OCI-LY7 (cell line): Measurements from ENCODE around the gene BTC. TPM values are rescaled to one million over a fixed set of nuclear protein-coding genes. Genes with fewer than 3 reads are reported as not detected.
A peak's percentile ranks its signal among the peaks of the same experiment; 100 is the strongest.

Experiments used
- BruUV-seq: library from RNA; stranded (reverse); fragments of 400-500 nt; replicated peaks from 2 replicates; lab custom pipeline; 2021; lab: Mats Ljungman, UMichigan
- CTCF ChIA-PET: fragments of 300-600 bp; sonication (Branson Sonifier 250); formaldehyde crosslinking; loops from one replicate; lab custom pipeline; 2022; ENCODE audit warnings: antibody characterized with exemption; ENCODE audit not compliant: unreplicated experiment; lab: Charles Lee
- POLR2A ChIA-PET: fragments of 300-600 bp; sonication (Branson Sonifier 250); formaldehyde crosslinking; loops from one replicate; lab custom pipeline; 2022; ENCODE audit warnings: antibody characterized with exemption; lab: Charles Lee
- DNase-seq: peaks from one replicate; pipeline ENCODE4 v3.0.0-alpha.2; 2015; ENCODE audit warnings: low spot score
- H2AFZ ChIP-seq: fragments of 200-600 bp; sonication (generic), shearing (Covaris generic); 2 replicates; pipeline ENCODE4 v1.6.1; 2014; ENCODE audit warnings: mild to moderate bottlenecking, antibody characterized with exemption, low read length, moderate library complexity
- H3K27ac ChIP-seq: fragments of 200-600 bp; sonication (generic); 2 replicates; pipeline ENCODE4 v1.5.1; 2014; ENCODE audit warnings: mixed run types, low read depth, mild to moderate bottlenecking, moderate library complexity, low read length, inconsistent platforms; ENCODE audit not compliant: poor library complexity, severe bottlenecking
- H3K36me3 ChIP-seq: fragments of 200-600 bp; sonication (generic); 2 replicates; pipeline ENCODE4 v1.6.1; 2014; ENCODE audit warnings: mild to moderate bottlenecking, antibody characterized with exemption, low read length, moderate library complexity, mixed read lengths; ENCODE audit not compliant: insufficient read depth
- H3K4me1 ChIP-seq: fragments of 200-600 bp; sonication (generic); 2 replicates; pipeline ENCODE4 v1.5.1; 2014; ENCODE audit warnings: mild to moderate bottlenecking, low read length; ENCODE audit not compliant: insufficient read depth, poor library complexity, severe bottlenecking
- H3K4me2 ChIP-seq: fragments of 200-600 bp; sonication (generic); 2 replicates; pipeline ENCODE4 v1.6.1; 2014; ENCODE audit warnings: mild to moderate bottlenecking, low read length
- H3K4me3 ChIP-seq: fragments of 200-600 bp; sonication (generic); 2 replicates; pipeline ENCODE4 v1.5.1; 2014; ENCODE audit warnings: mild to moderate bottlenecking, low read depth, low read length; ENCODE audit not compliant: poor library complexity, severe bottlenecking
- H3K79me2 ChIP-seq: fragments of 200-600 bp; sonication (generic); 2 replicates; pipeline ENCODE4 v1.6.1; 2016; ENCODE audit warnings: low read depth, mild to moderate bottlenecking, low read length, moderate library complexity, mixed read lengths; ENCODE audit not compliant: insufficient read depth
- H3K9me2 ChIP-seq: fragments of 200-600 bp; sonication (generic); 2 replicates; pipeline ENCODE4 v1.6.1; 2016; ENCODE audit warnings: mild to moderate bottlenecking, low read length, mixed read lengths; ENCODE audit not compliant: insufficient read depth
- H3K9me3 ChIP-seq: fragments of 200-600 bp; sonication (generic); 2 replicates; pipeline ENCODE4 v1.6.1; 2014; ENCODE audit warnings: mild to moderate bottlenecking, mixed run types, low read length, mixed read lengths
- H4K20me1 ChIP-seq: fragments of 200-600 bp; sonication (generic); 2 replicates; pipeline ENCODE4 v1.6.1; 2014; ENCODE audit warnings: mild to moderate bottlenecking, antibody characterized with exemption, low read length, moderate library complexity, mixed read lengths; ENCODE audit not compliant: insufficient read depth
- EZH2phosphoT487 ChIP-seq: fragments of 200-600 bp; sonication (generic); IDR thresholded peaks from 2 replicates; pipeline ENCODE4 v1.6.1; 2018; ENCODE audit warnings: low read depth, borderline replicate concordance, mild to moderate bottlenecking, mixed run types, antibody characterized with exemption, low read length, moderate library complexity, mixed read lengths
- intact Hi-C: fragments of 100-400 bp; cut with micrococcal nuclease; formaldehyde crosslinking; loops from one replicate; pipeline ENCODE4 v1.10.0; 2022; ENCODE audit not compliant: unreplicated experiment
- total RNA-seq, 2 experiments: library from RNA; depleted of rRNA in 1 of 2; stranded (reverse); fragments of >200 nt in 1 of 2; shearing (Covaris generic) in 1 of 2; gene quantifications; 2 replicates each; pipeline ENCODE4 v1.2.3, GENCODE V29; 2014 to 2022
- TF ChIP-seq, protein P1 (sequence below): fragments of 200-600 bp; sonication (generic); conservative IDR thresholded peaks from 2 replicates; pipeline ENCODE4 v1.5.1; 2014; ENCODE audit warnings: mild to moderate bottlenecking, antibody characterized with exemption, low read length, moderate library complexity, mixed read lengths

Gene BTC
- total RNA-seq, 2 experiments from 2014 or later: not detected

DNA sequence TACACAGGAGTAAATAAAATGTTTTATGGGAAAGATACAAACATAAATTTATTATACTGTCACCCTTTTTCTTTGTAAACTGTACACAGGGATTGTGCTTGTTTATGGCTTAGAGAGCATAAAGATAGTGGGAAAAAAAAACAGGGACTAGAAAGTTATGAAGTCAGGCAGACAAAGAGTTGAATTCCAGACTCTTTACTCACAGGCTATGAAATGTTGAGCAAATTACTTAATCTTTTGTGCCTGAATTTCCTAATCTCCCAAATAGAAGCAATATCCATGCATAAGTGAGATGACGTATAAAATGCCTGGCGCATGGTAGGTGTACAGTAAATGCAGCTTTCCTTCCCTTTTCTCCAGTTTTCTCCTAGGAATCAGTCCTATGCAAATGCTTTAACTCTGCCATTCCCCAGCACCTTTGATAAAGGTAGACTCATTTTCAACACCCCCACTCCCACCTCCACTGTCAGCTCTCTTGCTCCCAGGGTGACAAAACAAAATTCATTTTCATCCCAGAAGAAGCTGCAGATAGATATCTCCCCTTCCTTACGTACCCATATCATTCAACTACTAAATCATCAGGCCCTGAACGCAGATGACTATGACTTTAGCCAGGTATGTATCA is 44.5 kb upstream of the BTC start:
- TF ChIP-seq, protein P1, sequence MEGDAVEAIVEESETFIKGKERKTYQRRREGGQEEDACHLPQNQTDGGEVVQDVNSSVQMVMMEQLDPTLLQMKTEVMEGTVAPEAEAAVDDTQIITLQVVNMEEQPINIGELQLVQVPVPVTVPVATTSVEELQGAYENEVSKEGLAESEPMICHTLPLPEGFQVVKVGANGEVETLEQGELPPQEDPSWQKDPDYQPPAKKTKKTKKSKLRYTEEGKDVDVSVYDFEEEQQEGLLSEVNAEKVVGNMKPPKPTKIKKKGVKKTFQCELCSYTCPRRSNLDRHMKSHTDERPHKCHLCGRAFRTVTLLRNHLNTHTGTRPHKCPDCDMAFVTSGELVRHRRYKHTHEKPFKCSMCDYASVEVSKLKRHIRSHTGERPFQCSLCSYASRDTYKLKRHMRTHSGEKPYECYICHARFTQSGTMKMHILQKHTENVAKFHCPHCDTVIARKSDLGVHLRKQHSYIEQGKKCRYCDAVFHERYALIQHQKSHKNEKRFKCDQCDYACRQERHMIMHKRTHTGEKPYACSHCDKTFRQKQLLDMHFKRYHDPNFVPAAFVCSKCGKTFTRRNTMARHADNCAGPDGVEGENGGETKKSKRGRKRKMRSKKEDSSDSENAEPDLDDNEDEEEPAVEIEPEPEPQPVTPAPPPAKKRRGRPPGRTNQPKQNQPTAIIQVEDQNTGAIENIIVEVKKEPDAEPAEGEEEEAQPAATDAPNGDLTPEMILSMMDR: no peak
- no peak for TF ChIP-seq EZH2phosphoT487
- ChIA-PET CTCF (no interaction called here), POLR2A (no interaction called here)
- Histone ChIP-seq H3K9me3 (no peaks in the 10 kb centered on the region), H3K79me2 (no peaks in the 10 kb centered on the region), H3K9me2 (no peaks in the 10 kb centered on the region), H2AFZ (no peak overlapping the region), H3K36me3 (no peaks in the 10 kb centered on the region), H3K4me2 (no peak overlapping the region), H4K20me1 (no peaks in the 10 kb centered on the region), H3K4me3 (no peak overlapping the region), H3K27ac (no peak overlapping the region), H3K4me1 (no peaks in the 10 kb centered on the region)
- intact Hi-C loops: no loop called here
- BruUV-seq: no TSS peak
- no peak for DNase-seq

DNA sequence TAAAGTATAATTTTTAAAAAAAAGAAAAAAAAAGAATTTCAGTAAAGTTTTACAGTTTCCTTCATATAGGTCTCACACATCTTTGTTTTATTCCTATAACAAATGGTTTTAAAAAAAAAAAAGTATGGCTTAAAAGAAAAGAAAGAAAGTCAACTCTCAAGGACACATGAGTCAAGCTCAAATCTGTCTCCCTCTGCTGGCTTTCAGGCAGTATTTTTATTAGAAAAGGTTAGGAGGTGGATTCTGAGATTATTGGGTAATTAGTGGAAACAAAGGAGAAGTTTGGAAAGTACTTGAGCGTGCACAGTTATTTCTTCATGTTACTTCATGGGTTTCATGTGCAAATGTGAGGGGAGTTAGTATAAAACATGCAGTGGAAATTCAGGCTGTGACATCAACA is 36.6 kb upstream of the BTC start:
- H3K27ac ChIP-seq: no peak overlapping the region
- H2AFZ ChIP-seq: no peak overlapping the region
- H4K20me1 ChIP-seq: no peaks in the 10 kb centered on the region
- intact Hi-C loops: no loop called here
- H3K4me2 ChIP-seq: no peak overlapping the region
- no peaks in the 10 kb centered on the region for H3K36me3 ChIP-seq
- H3K4me3 ChIP-seq: no peak overlapping the region
- ChIA-PET POLR2A (no interaction called here), CTCF (no interaction called here)
- TF ChIP-seq, protein P1: peak; percentile 61
- no peak for TF ChIP-seq EZH2phosphoT487
- H3K79me2 ChIP-seq: no peaks in the 10 kb centered on the region
- BruUV-seq: no TSS peak
- no peak for DNase-seq
- H3K9me2 ChIP-seq: no peaks in the 10 kb centered on the region
- no peaks in the 10 kb centered on the region for H3K9me3 ChIP-seq
- H3K4me1 ChIP-seq: no peaks in the 10 kb centered on the region

DNA sequence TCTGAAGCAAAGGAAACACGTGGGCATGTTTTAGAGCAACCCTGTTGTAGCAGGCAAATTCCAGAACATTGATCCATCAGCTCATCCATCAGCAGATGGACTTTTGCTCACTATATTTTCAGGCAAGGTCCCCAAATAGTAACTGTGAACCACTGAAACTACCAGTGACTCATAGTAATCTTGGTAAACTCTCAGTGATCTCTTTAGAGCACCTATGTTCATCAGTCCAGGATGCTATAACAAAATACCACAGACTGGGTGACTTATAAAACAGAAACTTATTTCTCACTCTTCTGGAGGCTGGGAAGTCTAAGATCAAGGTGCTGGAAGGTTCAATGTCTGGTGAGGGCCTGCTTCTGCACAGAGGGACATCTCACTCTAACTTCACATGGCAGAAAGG is 28.9 kb upstream of the BTC start:
- POLR2A ChIA-PET: no interaction called here

More for the DNA sequence above, 28.9 kb upstream of the BTC start:
- Histone ChIP-seq H3K79me2 (no peaks in the 10 kb centered on the region), H3K36me3 (no peaks in the 10 kb centered on the region), H3K4me2 (no peak overlapping the region), H3K27ac (no peak overlapping the region), H4K20me1 (no peaks in the 10 kb centered on the region), H3K9me2 (no peaks in the 10 kb centered on the region), H3K4me3 (no peak overlapping the region), H3K4me1 (no peaks in the 10 kb centered on the region), H2AFZ (no peak overlapping the region), H3K9me3 (no peaks in the 10 kb centered on the region)
- CTCF ChIA-PET: no interaction called here
- TF ChIP-seq, protein P1: no peak
- no peak for TF ChIP-seq EZH2phosphoT487
- DNase-seq: no peak
- no TSS peak for BruUV-seq
- intact Hi-C loops: no loop called here
